ENCODE results near the gene PDZK1.
"Not testable (repeated sequence)": the region's sequence is repeated elsewhere in the genome, so short reads cannot be mapped to it uniquely, and the experiment has no call there.

PDZK1 gene

DNA sequence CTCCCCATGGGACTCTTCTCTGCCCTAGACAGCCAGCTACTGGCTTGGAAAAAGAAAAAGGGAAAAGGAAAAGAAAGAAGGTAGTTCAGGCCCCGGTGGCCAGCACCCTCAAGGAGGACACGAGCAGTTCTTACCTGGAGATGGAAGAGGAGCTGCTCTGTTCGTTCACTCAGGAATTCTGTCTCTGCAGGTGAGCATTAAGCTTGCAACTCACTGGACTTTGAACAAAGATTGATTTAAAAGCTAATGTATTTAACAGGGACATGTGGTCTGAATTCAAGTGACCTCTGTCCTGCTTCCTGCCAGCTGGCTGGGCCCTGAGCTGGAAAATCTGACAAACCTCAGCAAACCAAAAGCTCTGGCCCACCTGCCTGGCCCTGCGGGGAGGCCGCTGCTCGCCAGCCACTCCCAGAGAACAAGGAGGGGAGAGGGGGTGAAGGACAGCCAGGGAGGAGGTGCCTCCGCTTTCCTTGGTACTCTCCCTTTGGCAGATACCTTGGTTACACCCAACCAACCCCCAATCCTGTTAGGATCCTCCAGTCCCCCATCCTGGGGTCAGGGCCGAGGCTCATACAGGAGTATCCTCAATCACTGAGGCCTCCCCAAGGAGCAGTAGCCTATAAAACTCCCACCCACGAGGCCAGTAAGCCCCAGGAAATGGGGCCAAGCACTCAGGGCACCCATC is at the start of gene PDZK1:
PDZK1 (minus strand) TSS at position 186 of the 685 bp plus-strand sequence. CDS start 19,347 bp downstream, outside the sequence.
- peak; percentile 77 for DNase-seq (ENCODE audit: low spot score)

DNA sequence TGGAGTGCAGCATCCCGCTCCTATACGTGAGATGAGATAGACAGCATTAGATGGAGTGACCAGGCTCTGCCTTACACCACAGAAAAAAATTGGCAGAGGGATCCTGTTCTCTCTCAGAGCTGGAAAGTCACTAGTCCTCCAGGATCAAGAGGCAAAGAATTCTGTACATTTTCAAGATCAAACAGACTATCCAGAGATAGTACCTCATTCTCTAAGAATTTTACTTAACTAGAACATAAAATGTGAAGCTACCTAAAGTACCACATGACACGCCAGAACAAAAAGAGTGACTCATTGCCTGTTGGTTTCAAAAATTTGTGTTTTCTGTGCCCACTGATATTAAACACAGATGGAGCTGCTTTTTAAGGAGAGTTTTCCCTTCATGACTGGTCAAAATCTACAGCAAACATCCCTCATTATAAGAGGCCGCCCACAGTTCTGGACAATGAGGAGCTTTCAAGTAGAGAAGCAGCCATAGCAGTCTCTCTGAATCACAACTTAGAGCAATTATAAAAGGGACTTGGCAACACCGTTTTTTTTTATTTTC is 44.4 kb upstream of the PDZK1 start:
- DNase-seq (ENCODE audit: low spot score), result peak; percentile 51

DNA sequence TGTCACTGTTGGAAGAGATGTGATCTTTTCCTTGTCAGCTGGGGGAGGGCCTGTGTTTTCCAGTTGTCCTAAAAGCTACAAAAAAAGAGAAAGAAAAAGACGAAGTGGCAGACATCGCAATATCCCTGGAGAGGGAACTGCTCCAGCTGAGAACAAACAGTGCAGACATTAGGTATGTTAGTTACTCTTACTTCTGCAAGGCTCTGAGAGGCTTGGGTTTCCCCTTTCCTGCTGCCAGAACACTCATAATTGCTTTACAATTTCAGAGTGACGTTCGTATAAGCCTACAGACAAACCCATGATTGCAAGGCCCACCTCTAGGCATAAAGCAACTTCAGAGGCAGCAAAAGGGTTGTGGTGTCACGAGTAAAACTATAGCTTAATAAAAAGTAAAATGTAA is 43.3 kb upstream of the PDZK1 start:
- no peak for DNase-seq (ENCODE audit: low spot score)

DNA sequence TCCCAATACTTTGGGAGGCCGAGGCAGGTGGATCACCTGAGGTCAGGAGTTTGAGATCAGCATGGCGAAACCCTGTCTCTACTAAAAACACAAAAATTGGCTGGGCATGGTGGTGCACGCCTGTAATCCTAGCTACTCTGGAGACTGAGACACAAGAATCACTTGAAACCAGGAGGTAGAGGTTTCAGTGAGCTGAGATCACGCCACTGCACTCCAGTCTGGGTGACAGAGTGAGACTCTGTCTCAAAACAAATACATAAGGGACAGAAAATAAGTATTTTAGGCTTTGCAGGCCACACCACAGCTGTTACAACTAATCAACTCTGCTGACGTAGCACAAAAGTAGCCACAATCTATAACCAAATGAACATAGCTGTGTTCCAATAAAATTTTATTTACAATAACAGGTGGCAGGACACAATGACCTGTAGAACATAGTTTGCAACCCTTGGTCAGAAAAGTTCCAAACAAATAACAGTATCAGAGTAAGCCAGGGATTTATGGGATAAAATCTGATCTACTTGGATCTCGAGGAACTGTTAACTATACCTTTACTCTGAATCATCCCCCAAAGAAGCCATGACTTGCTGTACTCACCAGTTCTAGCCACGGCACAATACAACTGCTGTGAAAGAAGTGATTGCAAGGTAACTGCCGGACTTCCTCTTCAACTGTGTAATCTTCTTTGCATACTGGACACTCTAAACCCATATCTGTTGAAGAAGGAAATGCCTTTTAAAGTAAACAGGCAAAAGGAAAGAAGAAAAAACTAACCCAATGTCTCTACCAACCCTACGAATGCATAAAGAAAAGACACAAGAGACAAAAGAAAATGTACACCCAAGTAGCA is 40.5 kb upstream of the PDZK1 start:
- no peak for DNase-seq (ENCODE audit: low spot score)

DNA sequence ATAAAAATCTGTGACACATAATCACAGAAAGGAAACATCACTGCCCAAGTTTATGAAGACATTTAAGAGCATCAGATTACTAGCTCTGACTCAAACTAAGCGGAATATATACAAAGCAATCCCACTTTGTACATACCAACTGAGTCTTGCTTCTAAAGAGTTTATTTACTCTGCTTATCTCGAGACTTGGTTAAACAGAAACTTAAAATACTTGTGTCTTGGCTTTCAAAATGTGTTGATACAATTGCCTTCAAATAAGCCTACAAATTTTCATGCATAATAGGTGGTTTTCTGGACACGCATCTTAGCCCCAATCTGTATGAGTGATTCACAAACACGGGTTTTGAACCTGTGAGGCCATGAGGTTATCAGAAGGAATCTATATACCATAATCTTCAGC is 33.1 kb upstream of the PDZK1 start:
- DNase-seq (ENCODE audit: low spot score), result no peak

DNA sequence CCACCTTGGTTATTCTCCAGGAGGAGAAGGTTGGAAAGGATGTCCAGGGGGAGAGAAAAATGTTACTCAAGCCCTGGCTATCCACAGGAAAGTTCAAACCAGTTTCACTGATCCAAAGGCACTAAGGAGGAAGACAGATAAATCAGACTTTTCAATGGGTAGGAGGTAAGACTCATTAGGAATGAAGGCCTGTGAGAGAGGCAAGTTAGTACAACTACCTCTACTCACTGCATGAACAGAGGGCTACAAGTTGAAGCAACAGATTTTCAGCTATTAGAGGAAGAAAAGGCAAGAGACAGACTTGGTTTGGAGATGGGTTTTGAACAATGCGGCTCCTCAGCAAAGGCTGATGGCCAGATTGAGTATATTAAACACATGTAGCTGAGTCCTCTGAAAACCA is 29.0 kb upstream of the PDZK1 start:
- DNase-seq (ENCODE audit: low spot score), result no peak

DNA sequence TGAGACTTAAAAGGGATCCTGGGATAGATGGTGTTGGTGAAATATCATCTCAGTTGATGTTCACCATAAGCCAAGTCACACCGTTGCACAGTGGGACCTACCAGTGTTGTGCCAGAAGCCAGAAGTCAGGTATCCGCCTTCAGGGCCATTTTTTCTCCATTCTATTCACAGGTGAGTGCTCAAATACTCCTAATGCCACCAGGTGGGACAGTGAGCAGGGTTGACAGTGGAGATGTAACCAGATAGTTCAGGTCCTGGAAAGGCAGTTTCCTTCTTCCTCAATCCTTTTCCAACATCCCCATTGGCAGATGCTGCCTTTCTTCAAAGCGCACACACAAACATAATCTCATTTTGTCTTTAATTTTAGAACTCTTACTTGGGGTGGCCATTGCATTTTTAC is 23.7 kb upstream of the PDZK1 start:
- DNase-seq (ENCODE audit: low spot score), result no peak

DNA sequence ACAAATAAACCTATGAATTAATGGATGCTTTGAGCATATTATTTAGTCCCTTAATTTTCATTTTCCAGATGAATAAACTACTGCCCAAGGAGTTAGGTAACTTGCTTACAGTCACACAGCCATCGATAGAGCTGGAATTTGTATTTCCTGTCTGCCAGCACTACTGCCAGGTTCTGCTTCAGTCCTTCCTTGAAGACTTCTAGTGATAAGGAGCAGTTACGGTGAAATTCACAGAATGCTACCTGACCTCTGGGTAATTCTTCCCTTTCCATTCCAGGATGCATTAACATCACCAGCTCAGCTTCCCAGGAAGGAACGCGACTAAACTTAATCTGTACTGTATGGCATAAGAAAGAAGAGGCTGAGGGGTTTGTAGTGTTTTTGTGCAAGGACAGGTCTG is 23.3 kb upstream of the PDZK1 start:
- DNase-seq (ENCODE audit: low spot score), result no peak

DNA sequence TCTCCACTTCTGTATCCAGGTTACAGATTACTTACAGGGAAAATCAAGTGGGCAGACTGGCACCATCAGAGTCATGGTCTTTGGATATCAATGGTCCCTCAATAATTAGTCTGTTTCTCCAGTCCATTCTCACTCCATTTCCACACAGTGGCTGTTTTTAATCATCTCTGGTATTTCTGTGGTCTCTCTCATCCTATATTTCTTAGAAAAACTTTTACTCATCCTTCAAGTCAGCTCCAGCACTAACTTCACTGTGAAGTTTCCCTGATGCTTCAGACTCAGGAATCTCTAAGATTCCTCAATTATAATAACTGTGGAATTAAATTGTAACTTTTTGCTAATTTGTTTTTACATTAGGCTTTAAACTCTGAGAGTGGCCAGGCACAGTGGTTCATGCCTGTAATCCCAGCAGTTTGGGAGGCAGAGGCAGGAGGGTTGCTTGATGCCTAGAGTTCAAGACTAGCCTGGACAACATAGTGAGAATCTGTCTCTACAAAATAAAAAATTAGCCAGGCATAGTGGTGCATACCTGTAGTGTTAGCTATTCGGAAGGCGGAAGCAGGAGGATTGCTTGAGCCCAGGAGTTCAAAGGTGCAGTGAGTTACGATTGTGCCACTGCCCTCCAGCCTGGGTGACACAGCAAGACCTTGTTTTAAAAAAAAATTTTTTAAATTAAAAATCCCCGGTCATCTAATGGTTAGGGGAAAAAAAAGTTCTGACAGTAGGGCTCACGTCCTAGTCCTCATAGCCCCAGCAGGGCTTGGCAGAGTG is 22.7 kb upstream of the PDZK1 start:
- DNase-seq (ENCODE audit: low spot score), result no peak

DNA sequence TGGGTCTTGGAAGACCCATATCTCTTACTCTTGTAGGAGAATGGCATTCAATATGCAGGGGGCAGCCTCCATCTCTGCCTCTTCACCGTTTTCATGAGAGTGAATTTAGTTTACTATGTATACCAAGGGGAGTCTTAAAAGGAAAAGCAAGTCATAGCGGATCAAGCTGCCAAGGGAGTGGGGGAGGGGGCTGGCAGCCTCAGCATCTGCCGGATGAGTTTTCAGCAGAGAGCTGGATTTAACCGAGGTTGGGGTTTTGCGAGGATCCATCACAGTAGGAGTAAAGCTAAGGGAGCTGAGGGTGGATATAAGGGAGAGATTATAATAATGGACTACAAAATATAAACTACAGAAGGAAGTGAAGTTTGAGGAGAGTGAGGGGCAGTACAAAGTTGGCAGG is 22.0 kb upstream of the PDZK1 start:
- DNase-seq (ENCODE audit: low spot score), result no peak

DNA sequence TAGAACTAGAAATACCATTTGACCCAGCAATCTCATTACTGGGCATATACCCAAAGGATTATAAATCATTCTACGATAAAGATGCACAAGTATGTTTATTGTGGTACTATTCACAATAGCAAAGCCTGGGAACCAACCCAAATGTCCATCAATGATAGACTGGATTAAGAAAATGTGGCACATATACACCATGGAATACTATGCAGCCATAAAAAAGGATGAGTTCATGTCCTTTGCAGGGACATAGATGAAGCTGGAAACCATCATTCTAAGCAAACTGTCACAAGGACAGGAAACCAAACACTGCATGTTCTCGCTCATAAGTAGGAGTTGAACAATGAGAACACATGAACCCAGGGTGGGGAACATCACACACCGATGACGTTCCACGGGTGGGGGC is 19.0 kb upstream of the PDZK1 start:
- not testable (repeated sequence) for DNase-seq (ENCODE audit: low spot score)

DNA sequence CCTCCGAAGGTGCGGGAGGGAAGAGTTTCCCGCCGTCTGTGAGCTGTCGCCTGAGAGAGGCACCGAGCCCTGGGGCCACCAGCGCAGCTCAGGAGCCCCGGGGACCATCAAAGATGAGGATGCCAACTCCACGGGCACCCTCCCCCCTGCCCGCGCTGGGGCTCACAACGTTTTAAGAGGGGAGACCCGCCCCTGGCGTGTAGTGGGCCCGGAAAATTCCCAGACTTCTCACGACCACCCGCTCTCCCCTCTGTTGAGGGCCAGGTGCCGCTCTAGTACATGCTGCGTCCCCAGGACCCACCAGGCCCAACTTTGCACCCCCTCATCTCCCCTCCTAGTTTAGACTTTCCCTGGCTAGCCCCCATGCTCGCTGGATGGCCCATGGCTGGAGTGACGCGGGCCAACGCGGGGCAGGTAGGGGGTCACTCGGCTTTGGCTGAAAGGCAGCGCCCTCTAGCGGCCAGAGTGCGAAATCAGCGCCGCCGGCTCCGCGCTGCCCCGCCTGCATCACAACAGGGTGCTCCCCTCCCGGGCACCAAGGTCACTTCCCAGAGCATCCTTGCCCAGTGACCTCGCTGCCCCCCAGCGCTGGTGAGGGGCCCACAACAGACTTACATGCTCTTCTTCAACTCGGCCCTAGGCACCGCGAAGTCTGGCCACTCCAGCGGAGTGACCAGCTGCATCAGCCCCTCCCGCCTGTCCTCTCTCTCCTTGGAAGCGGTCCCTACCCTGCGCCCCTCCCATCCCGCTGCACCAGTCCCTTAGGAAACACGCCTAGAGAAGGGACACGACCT is 13.9 kb upstream of the PDZK1 start:
- DNase-seq (ENCODE audit: low spot score), result peak; percentile 71

DNA sequence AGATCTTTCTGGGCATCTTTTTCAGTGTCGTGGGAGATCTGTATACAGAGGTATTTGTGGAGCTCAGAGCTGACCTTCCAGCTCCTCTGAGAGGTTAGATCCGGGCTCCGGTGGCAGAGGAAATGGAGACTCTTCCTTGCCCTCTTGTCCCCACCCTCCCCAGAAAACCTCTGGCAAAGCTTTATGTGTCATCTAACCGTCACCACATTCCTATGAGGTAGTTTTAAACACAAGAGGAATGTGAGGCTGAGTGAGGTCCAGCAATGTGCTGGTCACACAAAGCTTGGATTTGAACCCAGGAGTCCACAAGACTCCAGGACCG is 13.3 kb upstream of the PDZK1 start:
- peak; percentile 92 for DNase-seq (ENCODE audit: low spot score)

DNA sequence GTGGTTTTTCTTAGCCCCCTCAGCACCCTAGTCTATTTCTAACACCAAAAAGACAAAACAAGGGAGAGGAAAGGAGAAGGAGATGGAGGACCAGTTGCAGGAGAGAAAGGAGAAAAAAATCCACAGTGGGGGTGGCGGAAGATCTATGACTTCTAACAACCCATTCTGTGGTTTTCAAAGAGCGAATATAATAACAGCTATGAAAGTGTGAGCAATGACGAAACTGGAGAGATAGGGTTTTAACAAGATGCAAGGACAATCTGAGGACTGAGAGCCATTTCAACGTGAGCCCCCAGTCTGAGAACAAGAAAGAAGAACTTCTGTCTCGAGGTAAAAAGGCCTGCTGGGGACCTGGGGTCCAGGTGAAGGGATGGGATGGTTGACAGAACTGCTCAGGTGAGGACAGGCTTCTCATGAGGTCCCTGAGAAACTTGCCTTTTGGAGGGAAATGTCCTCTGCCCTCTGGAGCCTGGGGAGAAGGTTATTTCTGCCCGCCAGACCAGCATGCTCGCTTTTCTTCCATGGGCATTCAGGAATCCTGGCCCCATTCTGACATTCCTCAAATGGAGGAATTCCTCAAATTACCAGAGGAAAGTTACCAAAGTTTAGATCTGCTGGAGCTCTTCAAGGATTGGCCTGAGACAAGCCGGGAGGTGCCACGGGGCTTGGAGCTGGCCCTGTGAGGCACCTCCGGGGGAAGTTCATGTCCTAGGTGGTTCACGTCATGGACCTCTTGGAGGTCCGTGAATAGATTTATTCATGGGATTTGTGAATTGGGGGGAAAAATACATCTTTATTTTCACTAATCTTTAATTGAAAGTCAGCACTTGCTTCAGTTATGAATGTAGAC is 12.3 kb upstream of the PDZK1 start, which contains the start of gene CD160:
CD160 (plus strand) TSS at position 270 of the 850 bp plus-strand sequence. CDS start 8,829 bp downstream, outside the sequence.
- DNase-seq (ENCODE audit: low spot score), result no peak

DNA sequence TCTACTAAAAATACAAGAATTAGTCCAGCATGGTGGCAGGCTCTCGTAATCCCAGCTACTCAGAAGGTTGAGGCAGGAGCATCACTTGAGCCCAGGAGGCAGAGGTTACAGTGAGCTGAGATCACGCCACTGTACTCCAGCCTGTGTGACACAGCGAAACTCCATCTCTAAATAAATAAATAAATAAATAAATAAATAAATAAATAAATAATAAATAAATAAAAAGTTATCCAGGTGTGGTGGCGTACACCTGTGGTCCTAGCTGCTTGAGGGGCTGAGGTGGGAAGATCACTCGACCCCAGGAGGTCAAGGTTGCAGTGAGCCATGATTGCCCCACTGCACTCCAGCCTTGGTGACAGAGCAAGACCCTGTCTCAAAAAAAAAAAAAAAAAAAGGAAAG is 11.3 kb upstream of the PDZK1 start:
- not testable (repeated sequence) for DNase-seq (ENCODE audit: low spot score)

DNA sequence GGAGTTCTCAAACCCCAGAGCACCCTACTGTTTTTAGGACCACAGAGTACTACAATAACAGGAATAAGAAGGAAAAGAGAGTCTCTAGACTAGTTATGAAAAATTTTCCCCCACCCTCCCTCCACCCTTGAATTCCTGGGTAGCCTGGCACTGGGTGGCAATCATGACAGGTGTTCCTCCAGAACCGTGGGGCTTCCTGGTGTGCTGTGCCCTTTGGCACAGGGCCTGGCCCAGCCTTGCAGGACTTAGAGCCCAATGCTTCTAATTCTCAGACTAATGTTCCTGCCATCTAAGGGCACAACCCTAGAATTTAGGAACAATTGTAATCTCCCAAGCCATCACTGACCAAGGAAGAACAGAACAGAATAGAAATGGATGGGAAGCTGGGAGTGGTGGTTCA is 10.7 kb upstream of the PDZK1 start:
- DNase-seq (ENCODE audit: low spot score), result no peak

DNA sequence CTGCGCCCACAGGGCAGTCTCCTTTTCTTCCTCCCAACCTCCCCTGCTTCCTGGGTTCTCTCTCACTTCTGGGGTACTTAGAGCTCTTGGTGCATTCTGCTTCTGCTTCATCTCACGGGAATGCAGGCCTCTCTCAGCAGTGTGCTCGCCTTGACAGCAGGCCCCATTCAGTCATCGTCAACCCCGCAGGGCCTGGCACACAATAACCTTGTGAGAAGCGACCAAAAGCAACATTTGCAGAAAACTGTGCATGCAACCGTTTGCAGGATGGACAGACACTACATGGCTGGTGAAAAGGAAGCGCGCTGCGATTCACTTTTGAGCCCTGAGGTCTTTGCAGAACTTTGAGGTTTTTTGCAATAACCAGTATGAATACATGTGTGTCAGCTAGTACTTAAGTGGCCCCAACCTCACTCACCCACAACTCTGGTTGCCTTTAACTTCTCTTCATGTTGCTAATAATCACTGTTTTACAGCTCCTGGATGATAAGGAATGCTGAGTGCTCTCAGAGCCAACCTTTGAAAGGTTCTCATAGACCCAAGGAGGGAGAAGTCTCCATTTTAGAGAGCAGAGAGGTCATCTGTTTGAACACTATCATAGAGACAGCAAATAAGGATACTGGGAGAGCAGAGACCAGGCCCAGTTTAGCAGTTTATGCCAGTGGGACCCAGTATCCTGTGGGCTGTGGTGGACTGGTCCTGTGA is 9.6 kb upstream of the PDZK1 start:
- no peak for DNase-seq (ENCODE audit: low spot score)

DNA sequence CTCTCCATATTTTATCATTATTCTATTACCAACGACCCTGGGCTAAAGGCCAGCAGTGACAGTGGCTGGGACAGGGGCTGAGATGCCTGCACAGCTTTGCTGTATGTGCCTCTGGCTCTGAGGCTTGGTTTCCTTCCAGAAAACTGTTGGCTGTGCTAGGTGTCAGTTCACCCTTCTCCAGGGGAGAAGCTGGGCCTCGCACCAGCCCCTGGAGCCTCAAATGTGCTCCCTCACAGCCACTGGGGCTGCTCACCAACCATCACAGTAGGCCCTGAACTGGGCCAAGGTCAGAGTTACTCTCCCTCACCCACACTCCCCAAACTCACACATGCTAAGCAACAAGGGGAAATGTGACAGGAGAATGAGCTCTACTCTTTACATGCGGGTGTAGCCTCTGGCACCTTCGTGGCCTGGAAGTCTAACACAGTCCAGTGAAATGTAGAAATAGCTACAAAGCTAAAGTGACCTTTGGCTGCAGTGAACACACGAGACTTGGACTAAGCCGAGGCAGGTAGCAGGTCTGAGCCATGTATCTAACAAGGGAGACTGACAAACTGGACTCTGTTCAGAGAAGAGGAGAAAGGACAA is 7.5 kb upstream of the PDZK1 start:
- DNase-seq (ENCODE audit: low spot score), result no peak

DNA sequence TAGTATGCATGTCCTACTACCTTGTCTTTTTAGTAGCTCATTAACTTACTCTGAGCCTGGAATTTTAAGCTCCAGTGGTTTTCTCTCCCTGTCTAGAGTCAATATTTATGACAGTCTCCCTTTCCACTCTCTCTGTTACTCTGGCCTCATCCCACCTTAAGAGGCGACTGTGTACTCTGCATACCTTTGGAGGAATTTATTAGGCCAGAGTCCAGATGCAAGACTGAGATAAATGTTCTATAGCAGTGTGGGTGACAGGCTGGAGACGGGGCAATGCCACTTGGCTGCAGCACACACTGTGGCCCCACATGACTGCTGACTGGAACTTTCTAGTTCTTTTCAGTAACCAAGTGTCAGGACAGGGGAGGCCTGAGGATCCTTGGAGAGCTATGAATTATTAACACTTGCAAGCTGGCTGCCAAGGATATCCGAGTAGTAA is 4.1 kb upstream of the PDZK1 start:
- peak; percentile 96 for DNase-seq (ENCODE audit: low spot score)
